GM18511 (cell line): Measurements from ENCODE around the gene KRTAP10-8.
"Not testable (repeated sequence)": the region's sequence is repeated elsewhere in the genome, so short reads cannot be mapped to it uniquely, and the experiment has no call there.

ENCODE experiments used
- ATAC-seq: cut with Tn5 transposase; IDR thresholded peaks from one replicate; pipeline ENCODE4 v1.9.1; 2021; ENCODE audit warnings: mild to moderate bottlenecking, moderate library complexity; ENCODE audit not compliant: unreplicated experiment

KRTAP10-8 gene

DNA sequence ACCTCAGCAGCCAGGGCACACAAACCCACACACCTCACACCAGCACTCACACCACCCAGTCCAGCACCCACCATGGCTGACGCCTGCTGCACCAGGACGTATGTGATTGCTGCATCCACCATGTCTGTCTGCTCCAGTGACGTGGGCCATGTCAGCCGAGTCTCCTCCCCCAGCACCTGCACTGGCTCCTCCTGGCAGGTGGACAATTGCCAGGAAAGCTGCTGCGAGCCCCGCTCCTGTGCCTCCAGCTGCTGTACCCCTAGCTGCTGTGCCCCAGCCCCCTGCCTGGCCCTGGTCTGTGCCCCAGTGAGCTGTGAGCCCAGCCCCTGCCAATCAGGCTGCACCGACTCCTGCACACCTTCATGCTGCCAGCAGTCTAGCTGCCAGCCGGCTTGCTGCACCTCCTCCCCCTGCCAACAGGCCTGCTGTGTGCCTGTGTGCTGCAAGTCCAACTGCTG lies at the start of gene KRTAP10-8:
KRTAP10-8 (plus strand) TSS at position 51 of the 458 bp plus-strand sequence; CDS start at position 73, 22 bp downstream.
- no peak for ATAC-seq

GRCh38 chr21:44564099-44564498 lies 47.8 kb upstream of the KRTAP10-8 start:
- ATAC-seq: no peak

GRCh38 chr21:44564886-44565598 lies 46.8 kb upstream of the KRTAP10-8 start:
- ATAC-seq: no peak

DNA sequence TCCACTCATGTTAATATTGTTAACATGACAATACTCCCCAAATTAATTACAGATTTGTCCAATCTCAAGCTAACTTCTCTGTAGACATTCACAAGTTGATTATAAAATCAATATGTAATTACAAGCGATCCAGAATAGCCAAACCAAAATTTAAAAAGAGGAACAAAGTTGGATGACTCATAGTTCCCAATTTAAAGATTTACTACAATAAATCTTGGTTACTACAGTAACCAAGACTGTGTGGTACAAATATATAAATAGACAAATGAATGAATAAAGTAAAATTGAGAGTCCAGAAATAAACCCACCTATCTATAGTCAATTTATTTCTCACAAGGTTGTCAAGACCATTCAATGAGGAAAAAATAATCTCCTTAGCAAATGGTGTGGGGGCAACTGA lies 45.5 kb upstream of the KRTAP10-8 start:
- ATAC-seq: no peak

GRCh38 chr21:44567481-44568171 lies 44.3 kb upstream of the KRTAP10-8 start:
- no peak for ATAC-seq

DNA sequence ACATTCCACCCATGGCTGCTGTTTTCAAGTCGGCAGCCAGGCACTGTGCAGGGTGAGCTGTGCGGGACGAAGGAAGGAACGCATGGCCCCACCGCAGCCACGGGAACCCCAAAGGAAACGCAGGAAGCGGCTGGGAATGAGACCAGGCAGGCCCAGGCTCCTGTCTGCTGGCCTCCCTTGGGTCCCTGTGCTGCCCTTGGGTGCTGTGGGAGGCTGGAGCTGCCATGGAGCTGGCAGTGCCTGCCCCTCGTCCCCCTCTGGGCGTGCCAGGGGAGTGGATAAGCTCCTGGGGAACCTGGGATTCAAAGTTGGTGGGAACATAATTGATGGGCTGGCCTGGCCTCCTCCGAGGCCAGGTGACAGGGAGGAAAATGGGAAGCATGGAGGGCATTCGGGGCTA lies 43.6 kb upstream of the KRTAP10-8 start:
- ATAC-seq: no peak

DNA sequence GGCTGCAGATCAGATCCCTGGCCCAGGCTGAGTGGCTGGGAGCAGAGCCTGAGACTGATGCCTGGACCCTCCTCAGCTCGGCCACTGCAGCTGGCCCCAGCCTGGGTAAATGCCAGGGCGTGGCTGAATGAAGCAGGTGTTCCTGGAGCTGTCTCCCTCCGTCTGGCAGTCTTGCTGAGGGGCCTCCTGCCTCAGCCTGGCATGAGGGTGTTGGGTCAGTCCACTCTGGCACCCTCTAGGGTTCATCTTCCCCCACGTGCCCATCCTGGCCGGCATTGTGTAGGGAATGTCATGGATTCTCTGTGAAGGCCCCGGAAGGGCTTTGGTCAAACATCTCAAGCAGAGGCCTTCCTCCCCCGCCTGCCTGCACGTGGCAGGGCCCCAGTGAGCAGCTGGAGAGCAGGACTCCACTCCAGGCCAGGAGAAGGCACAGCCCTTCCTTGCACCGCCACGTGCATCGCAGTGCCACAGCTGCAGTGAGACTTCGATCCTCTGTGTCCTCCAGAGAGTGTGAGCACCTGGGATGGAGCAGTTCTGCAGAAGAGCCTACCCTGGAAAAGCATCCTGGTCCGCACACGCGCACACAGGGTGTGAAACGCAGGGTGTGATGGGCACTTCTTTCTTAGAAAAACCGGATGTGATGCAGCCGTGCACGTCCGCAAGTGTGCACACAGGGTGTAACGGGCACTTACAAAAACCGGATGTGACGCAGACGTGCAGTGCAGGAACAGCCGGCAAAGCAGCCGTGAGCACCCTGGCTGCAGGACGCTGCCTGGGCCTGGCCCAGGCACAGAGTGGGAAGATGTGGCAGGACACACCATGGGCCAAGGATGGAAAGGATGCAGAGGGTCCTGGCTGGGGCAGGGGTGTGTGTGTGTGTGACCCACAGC lies 43.0 kb upstream of the KRTAP10-8 start:
- no peak for ATAC-seq

- ATAC-seq: no peak
Observed at GRCh38 chr21:44569861-44570517, 41.9 kb upstream of the KRTAP10-8 start.

- ATAC-seq: no peak
Observed at GRCh38 chr21:44571296-44571695, 40.6 kb upstream of the KRTAP10-8 start.

DNA sequence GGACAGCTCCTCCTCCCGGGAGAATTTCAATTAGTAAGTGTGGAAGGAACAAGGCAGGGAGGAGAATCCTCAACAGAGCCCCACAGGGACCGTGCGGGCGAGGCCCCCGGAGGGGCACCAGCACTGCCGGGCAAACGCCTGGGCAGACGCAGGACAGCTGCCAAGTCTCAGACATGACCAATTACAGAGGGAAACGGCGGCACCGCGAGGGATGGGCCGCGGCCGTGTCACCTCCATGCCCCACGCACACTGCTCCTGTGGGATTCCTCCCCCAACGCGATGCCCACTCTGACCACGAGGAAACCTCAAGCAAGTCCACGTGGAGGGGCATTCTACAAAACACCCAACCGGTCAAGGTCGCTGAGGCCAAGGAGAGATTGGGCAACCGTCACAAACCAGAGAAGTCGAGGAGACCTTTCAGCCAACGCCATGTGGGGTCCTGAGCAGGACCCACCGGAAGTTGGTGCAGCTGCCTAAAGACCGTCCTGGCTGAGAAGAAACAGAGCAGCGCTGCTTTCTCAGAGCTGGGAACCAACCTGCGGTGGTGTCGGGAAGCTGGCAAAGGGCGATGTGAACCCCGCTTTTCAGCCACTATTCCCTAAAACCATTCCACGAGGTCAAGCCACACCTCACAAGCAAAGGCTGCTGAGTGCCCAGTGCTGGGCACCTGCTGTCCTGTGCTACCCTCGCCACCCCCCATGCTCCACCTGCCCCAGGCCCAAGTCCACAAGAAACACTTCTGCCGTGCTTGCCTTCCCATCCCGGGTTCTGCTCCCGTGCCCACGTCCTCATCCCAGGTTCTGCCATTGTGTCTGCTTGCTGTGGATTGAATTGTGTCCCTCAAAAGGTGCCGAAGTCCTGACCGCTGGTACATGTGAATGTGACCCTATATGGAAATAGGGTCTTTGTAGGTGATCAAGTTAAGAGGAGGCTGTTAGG lies 39.8 kb upstream of the KRTAP10-8 start:
- no peak for ATAC-seq

DNA sequence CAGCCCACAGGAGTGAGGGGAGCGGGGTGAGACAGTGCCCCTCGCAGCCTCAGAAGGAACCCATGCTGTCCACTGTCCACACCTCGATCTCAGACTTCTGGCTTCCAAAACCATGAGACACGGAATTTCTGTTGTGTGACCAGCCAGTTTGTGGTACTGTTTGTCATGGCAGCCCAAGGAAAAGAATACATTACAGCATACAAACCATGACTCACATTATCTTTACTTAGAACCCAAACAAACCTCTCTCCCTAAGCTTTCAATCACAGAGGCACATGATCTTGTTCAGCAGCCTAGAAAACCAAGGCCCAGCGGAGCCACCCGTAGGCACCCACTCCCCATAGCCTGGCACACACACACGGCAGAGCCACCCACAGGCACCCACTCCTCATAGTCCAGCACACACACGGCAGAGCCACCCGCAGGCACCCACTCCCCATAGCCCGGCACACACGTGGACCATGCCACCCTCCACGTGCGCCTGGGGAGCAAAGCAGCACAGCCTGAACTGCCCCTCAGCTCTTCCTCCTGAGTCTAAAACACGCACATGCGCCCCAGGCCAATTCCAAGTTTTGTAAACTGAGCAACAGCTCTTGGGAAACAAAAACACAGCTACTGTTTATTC lies 38.8 kb upstream of the KRTAP10-8 start:
- ATAC-seq: no peak

- not testable (repeated sequence) for ATAC-seq
Observed at GRCh38 chr21:44573630-44574456, 38.0 kb upstream of the KRTAP10-8 start, which contains the start of gene KRTAP10-4. Gene KRTAP10-4 (plus strand): TSS chr21:44573729. CDS start chr21:44573759, 30 bp downstream.

DNA sequence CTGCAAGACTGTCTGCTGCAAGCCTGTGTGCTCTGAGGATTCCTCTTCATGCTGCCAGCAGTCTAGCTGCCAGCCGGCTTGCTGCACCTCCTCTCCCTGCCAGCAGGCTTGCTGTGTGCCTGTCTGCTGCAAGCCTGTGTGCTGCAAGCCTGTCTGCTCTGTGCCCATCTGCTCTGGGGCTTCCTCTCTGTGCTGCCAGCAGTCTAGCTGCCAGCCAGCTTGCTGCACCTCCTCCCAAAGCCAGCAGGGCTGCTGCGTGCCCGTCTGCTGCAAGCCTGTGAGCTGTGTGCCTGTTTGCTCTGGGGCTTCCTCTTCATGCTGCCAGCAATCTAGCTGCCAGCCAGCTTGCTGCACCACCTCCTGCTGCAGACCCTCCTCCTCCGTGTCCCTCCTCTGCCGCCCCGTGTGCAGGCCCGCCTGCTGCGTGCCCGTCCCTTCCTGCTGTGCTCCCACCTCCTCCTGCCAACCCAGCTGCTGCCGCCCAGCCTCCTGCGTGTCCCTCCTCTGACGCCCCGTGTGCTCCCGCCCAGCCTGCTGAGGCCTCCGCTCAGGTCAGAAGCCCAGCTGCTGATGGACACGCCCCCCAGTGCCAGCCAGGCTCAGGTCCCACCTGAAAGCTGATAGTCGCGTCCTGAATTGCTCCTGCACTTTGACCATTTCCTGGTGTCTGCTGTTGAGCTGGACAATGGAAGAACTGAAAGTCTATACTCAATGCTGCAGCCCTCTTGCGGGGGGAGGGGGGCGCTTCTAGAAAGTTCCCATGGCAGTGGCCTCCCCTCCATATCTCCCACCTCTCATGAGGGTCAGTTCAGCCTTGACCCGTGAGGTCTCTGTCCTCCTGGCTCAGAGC lies 37.2 kb upstream of the KRTAP10-8 start:
- ATAC-seq: no peak

DNA sequence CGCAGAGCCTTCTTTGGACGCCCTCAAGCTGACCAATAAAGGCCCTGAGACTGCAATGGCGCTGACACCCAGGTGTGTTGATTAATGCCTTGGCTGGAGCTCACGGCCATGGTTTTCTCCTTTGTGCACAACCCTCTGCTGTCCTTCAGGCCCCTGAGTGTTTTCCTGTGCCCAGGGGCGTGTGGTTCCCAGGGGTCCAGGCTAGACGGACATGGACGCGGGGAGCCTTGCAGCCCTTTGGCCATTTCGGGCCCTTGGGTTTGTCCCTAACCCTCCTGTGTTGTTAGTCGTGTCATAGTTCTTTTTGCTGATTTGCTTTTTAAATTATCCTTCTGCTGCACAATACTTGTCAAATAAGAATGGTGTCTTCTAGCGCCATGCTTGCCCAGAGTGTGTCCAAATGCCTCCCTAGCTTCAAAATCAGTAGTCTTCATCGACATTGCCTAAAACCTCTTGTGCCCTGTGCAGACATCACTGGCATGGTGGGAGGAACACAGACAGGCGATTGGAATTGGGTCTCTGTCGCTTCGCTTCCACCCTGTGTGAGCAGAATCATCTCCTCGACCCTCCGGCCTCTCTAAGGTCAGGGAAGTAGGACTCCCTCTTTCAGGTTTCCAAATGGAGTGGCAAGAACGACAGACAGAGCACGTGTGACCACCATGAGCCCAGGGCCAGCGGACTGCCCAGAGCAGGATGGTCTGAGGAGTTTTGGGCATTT lies 36.4 kb upstream of the KRTAP10-8 start:
- ATAC-seq: no peak

- ATAC-seq: no peak
Observed at GRCh38 chr21:44576025-44576420, 35.9 kb upstream of the KRTAP10-8 start.

GRCh38 chr21:44578371-44579055 lies 33.4 kb upstream of the KRTAP10-8 start:
- no peak for ATAC-seq
